ENCODE results near the gene RGL3.
A peak's percentile ranks its signal among the peaks of the same experiment; 100 is the strongest.
"Not testable (repeated sequence)": the region's sequence is repeated elsewhere in the genome, so short reads cannot be mapped to it uniquely, and the experiment has no call there.

RGL3 gene

GRCh38 chr19:11416346-11417052 lies 2.6 kb downstream of the RGL3 start:
- Histone ChIP-seq H3K9me3 (ENCODE audit: insufficient read depth, low read length) (no peaks in the 10 kb centered on the region), H3K4me1 (ENCODE audit: insufficient read depth, insufficient read length) (peaks cover 6% of the 10 kb centered on the region), H3K36me3 (ENCODE audit: insufficient read depth, insufficient read length, low read length) (no peaks in the 10 kb centered on the region), H3K27me3 (ENCODE audit: insufficient read depth, insufficient read length) (peaks cover 50% of the 10 kb centered on the region), H3K4me3 (ENCODE audit: insufficient read length, low read depth) (no peak overlapping the region), H3K9ac (ENCODE audit: insufficient read length, low read depth) (peak overlapping the region; percentile 13)
- DNase-seq (ENCODE audit: low read depth, low spot score) = no peak
- no peak for TF ChIP-seq SUZ12 (IDR thresholded peaks at IDR 0.05; ENCODE audit: extremely low read depth, insufficient read depth, insufficient read length)
- no peak for TF ChIP-seq YY1 (IDR thresholded peaks at IDR 0.05; ENCODE audit: insufficient read depth, insufficient read length)
- no peak for TF ChIP-seq ZNF274 (IDR thresholded peaks at IDR 0.05; ENCODE audit: low read depth, low read length)

DNA sequence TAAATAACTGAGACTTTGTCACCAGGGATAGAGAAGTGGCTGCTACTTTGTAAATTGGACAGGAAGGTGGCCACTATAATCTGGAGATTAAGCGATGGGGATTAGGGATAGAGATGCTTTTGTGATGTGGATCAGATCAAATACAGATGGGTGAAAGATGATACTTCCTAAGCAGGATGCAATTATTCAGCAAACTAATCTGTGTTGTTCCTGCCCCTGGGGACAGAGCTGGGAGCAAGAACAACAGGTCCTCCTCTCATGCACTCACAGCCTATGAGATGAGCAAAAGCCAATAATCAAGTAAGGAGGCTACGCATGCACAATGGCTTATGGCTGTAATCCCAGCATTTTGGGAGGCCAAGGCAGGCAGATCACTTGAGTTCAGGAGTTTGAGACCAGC lies 4.6 kb downstream of the RGL3 start:
- Histone ChIP-seq H3K27me3 (ENCODE audit: insufficient read depth, insufficient read length) (peaks cover 30% of the 10 kb centered on the region), H3K36me3 (ENCODE audit: insufficient read depth, insufficient read length, low read length) (no peaks in the 10 kb centered on the region), H3K9ac (ENCODE audit: insufficient read length, low read depth) (no peak overlapping the region), H3K4me1 (ENCODE audit: insufficient read depth, insufficient read length) (peaks cover 4% of the 10 kb centered on the region), H3K9me3 (ENCODE audit: insufficient read depth, low read length) (no peaks in the 10 kb centered on the region), H3K4me3 (ENCODE audit: insufficient read length, low read depth) (no peak overlapping the region)
- DNase-seq (ENCODE audit: low read depth, low spot score) = no peak
- TF ChIP-seq ZNF274 (IDR thresholded peaks at IDR 0.05; ENCODE audit: low read depth, low read length) (no peak), YY1 (IDR thresholded peaks at IDR 0.05; ENCODE audit: insufficient read depth, insufficient read length) (no peak), SUZ12 (IDR thresholded peaks at IDR 0.05; ENCODE audit: extremely low read depth, insufficient read depth, insufficient read length) (no peak)

DNA sequence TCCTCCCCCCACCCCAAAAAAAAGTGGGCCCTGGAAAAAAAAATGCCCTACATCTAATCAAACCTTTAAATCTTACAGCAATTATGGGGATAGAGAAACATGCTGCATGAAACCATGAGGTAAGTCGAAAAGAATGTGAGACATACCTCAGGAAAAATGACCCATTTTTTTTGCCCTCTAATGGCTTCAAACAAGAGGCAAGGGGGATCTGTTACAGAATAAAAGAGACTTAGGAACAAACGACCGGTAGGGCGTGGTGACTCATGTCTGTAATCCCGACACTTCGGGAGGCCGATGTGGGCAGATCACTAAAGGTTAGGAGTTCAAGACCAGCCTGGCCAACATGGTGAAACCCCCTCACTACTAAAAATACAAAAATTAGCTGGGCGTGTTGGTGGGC lies 8.4 kb downstream of the RGL3 start:
- no peaks in the 10 kb centered on the region for H3K9me3 ChIP-seq (ENCODE audit: insufficient read depth, low read length)
- no peak overlapping the region for H3K9ac ChIP-seq (ENCODE audit: insufficient read length, low read depth)
- H3K4me1 ChIP-seq (ENCODE audit: insufficient read depth, insufficient read length) = peaks cover 5% of the 10 kb centered on the region
- peaks cover 2% of the 10 kb centered on the region for H3K27me3 ChIP-seq (ENCODE audit: insufficient read depth, insufficient read length)
- no peaks in the 10 kb centered on the region for H3K36me3 ChIP-seq (ENCODE audit: insufficient read depth, insufficient read length, low read length)
- no peak overlapping the region for H3K4me3 ChIP-seq (ENCODE audit: insufficient read length, low read depth)
- no peak for DNase-seq (ENCODE audit: low read depth, low spot score)
- TF ChIP-seq YY1 (IDR thresholded peaks at IDR 0.05; ENCODE audit: insufficient read depth, insufficient read length) (no peak), ZNF274 (IDR thresholded peaks at IDR 0.05; ENCODE audit: low read depth, low read length) (no peak), SUZ12 (IDR thresholded peaks at IDR 0.05; ENCODE audit: extremely low read depth, insufficient read depth, insufficient read length) (no peak)

GRCh38 chr19:11408591-11408990 lies 10.5 kb downstream of the RGL3 start:
- Histone ChIP-seq H3K4me1 (ENCODE audit: insufficient read depth, insufficient read length) (peaks cover 5% of the 10 kb centered on the region), H3K4me3 (ENCODE audit: insufficient read length, low read depth) (no peak overlapping the region), H3K9me3 (ENCODE audit: insufficient read depth, low read length) (no peaks in the 10 kb centered on the region), H3K27me3 (ENCODE audit: insufficient read depth, insufficient read length) (peaks cover 2% of the 10 kb centered on the region), H3K9ac (ENCODE audit: insufficient read length, low read depth) (no peak overlapping the region), H3K36me3 (ENCODE audit: insufficient read depth, insufficient read length, low read length) (no peaks in the 10 kb centered on the region)
- DNase-seq (ENCODE audit: low read depth, low spot score) = no peak
- TF ChIP-seq SUZ12 (IDR thresholded peaks at IDR 0.05; ENCODE audit: extremely low read depth, insufficient read depth, insufficient read length) = no peak

- H3K9ac ChIP-seq (ENCODE audit: insufficient read length, low read depth) = peak overlapping the region; percentile 0
- not testable (repeated sequence) for H3K27me3 ChIP-seq (ENCODE audit: insufficient read depth, insufficient read length); H3K4me1 ChIP-seq (ENCODE audit: insufficient read depth, insufficient read length); H3K36me3 ChIP-seq (ENCODE audit: insufficient read depth, insufficient read length, low read length); H3K9me3 ChIP-seq (ENCODE audit: insufficient read depth, low read length); DNase-seq (ENCODE audit: low read depth, low spot score); H3K4me3 ChIP-seq (ENCODE audit: insufficient read length, low read depth)
Measured at GRCh38 chr19:11406703-11407236, 12.3 kb downstream of the RGL3 start.

DNA sequence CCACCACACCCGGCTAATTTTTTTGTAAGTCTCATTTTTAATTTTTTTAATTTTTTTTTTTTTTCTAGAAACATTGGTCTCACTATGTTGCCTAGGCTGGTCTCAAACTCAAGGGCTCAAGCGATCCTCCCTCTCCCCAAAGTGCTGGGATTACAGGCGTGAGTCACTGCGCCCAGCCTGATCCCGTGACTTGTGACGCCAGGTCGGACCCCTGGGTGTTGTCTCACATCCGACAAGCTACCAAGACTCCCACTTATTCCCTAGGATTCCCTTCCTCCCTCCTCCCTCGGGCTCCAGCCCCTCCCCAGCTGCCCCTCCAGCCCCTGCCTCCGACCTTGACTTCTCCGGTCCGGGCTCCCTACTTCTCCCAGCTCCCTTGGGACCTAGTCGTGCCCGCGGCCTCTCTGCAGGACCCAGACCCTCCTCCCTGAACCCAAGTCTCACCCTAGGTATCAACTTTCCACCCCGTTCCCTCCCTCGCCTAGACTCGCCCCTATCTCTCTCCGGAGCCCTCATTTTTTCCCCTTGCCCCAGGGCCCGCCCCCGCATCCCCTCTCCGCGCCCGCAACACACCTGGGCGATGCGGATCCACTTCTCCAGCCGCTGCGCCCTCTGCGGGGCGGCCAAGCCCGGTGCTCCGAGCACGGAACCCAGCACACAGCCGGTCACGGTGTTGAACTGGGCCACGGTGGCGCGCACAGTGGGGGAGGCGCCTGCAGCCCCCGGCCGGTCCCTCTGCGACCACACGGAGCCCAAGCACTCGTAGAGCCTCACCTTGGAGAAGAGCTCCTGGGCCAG lies 13.1 kb downstream of the RGL3 start:
- TF ChIP-seq YY1 (IDR thresholded peaks at IDR 0.05; ENCODE audit: insufficient read depth, insufficient read length) = no peak
- no peak for TF ChIP-seq ZNF274 (IDR thresholded peaks at IDR 0.05; ENCODE audit: low read depth, low read length)
- TF ChIP-seq SUZ12 (IDR thresholded peaks at IDR 0.05; ENCODE audit: extremely low read depth, insufficient read depth, insufficient read length) = no peak
- no peaks in the 10 kb centered on the region for H3K36me3 ChIP-seq (ENCODE audit: insufficient read depth, insufficient read length, low read length)
- no peaks in the 10 kb centered on the region for H3K9me3 ChIP-seq (ENCODE audit: insufficient read depth, low read length)
- peak overlapping the region; percentile 17 for H3K9ac ChIP-seq (ENCODE audit: insufficient read length, low read depth)
- DNase-seq (ENCODE audit: low read depth, low spot score) = no peak
- H3K4me1 ChIP-seq (ENCODE audit: insufficient read depth, insufficient read length) = peaks cover 5% of the 10 kb centered on the region
- H3K27me3 ChIP-seq (ENCODE audit: insufficient read depth, insufficient read length) = peaks cover 2% of the 10 kb centered on the region
- peak overlapping the region; percentile 22 for H3K4me3 ChIP-seq (ENCODE audit: insufficient read length, low read depth)

DNA sequence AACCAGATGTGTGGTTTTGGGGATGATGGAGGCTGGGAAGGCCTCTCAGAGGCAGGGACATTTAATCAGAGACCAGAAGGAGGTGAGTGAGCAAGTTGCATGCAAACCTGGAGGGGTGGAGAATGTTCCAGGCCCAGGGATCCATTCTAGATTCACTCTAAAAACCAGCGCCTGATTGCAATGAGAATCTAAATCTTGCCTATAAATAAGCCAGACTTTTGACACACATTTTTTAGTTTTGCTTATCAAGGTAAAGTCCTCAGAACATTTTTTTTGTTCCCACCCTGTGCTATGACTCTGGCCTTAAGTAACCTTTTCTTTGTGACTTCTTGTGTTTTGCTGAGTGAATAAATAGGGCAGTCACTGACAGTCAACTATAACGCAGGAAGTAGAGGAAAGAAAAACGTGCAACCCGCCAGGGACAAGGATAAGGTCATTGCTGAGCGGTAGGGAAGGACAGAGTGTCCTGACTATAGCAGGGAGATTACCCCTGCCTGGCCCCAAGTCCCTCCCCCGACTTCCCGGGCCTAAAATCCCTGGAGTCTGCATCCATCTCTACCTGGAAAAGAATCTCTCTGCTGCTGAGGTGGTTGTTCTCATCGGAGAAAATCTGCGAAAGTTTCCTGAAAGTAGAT lies 14.4 kb downstream of the RGL3 start:
- H3K9me3 ChIP-seq (ENCODE audit: insufficient read depth, low read length) = no peaks in the 10 kb centered on the region
- H3K4me3 ChIP-seq (ENCODE audit: insufficient read length, low read depth) = no peak overlapping the region
- DNase-seq (ENCODE audit: low read depth, low spot score) = no peak
- H3K9ac ChIP-seq (ENCODE audit: insufficient read length, low read depth) = no peak overlapping the region
- TF ChIP-seq YY1 (IDR thresholded peaks at IDR 0.05; ENCODE audit: insufficient read depth, insufficient read length) (no peak), ZNF274 (IDR thresholded peaks at IDR 0.05; ENCODE audit: low read depth, low read length) (no peak), SUZ12 (IDR thresholded peaks at IDR 0.05; ENCODE audit: extremely low read depth, insufficient read depth, insufficient read length) (no peak)
- H3K4me1 ChIP-seq (ENCODE audit: insufficient read depth, insufficient read length) = peaks cover 4% of the 10 kb centered on the region
- H3K36me3 ChIP-seq (ENCODE audit: insufficient read depth, insufficient read length, low read length) = no peaks in the 10 kb centered on the region
- H3K27me3 ChIP-seq (ENCODE audit: insufficient read depth, insufficient read length) = peaks cover 2% of the 10 kb centered on the region

Measured in NT2/D1 (cell line).